Esophagus squamous epithelium (tissue), 5 donors: ENCODE results near the gene DNAH7. TPM values are rescaled to one million over a fixed set of nuclear protein-coding genes. Genes with fewer than 3 reads are reported as not detected.
"Not testable (repeated sequence)": the region's sequence is repeated elsewhere in the genome, so short reads cannot be mapped to it uniquely, and the experiment has no call there.

Experiments used
- DNase-seq: peaks from one replicate; lab custom pipeline; 2025; lab: John Stamatoyannopoulos, UW
- H3K27ac ChIP-seq, 4 donors: fragments of 200-600 bp; sonication (generic); one replicate each; pipeline ENCODE4 v1.5.1; 2016 to 2019; ENCODE audit warnings: mild to moderate bottlenecking in 1 of 4
- H3K27me3 ChIP-seq, 4 donors: fragments of 200-600 bp; sonication (generic); 1 replicate in 3 of 4; 2 replicates in 1 of 4; pipeline versions ENCODE4 v1.5.1 to v1.6.0; 2017 to 2021; ENCODE audit warnings: antibody characterized with exemption in 1 of 4
- H3K36me3 ChIP-seq, 3 donors: fragments of 200-600 bp; sonication (generic); one replicate each; pipeline ENCODE4 v1.5.1; 2016 to 2019
- H3K4me1 ChIP-seq, 3 donors: fragments of 200-600 bp; sonication (generic); one replicate each; pipeline ENCODE4 v1.5.1; 2017 to 2019
- H3K4me3 ChIP-seq, 4 donors: fragments of 200-600 bp; sonication (generic); 1 replicate in 3 of 4; 2 replicates in 1 of 4; pipeline ENCODE4 v1.5.1; 2016 to 2019; ENCODE audit warnings: mild to moderate bottlenecking in 2 of 4, moderate library complexity in 1 of 4
- H3K9me3 ChIP-seq, 3 donors: fragments of 200-600 bp; sonication (generic); one replicate each; pipeline ENCODE4 v1.5.1; 2016 to 2019
- CTCF ChIP-seq, 6 experiments: fragments of 450-650 bp in 4 of 6; fragments of 200-600 bp in 2 of 6; sonication (generic) in 2 of 6; IDR thresholded peaks; one replicate each; pipeline ENCODE4 v1.5.1; 2016 to 2019; ENCODE audit warnings: antibody characterized with exemption in 6 of 6, mild to moderate bottlenecking in 4 of 6, moderate library complexity in 4 of 6
- POLR2A ChIP-seq, 4 donors: fragments of 450-650 bp; IDR thresholded peaks; one replicate each; pipeline ENCODE4 v1.6.1; 2017; ENCODE audit warnings: antibody characterized with exemption in 4 of 4, mild to moderate bottlenecking in 4 of 4, moderate library complexity in 3 of 4
- WGBS, 2 donors: methylation state at CpG; one replicate each; pipeline ENCODE4 v1.1.5; 2018; 5-methylcytosine and 5-hydroxymethylcytosine counted together
- intact Hi-C: fragments of 100-400 bp; cut with DNase I; formaldehyde crosslinking; loops from one replicate; pipeline ENCODE4 v1.15.0; 2022
- total RNA-seq, 4 donors: library from RNA; depleted of rRNA; stranded (reverse); fragments of >200 nt; gene quantifications; one replicate each; pipeline ENCODE4 v1.1.0, GENCODE V29; 2016
- donor health status: DM: yes; HTN: yes; CAD: no.

DNAH7 gene
- total RNA-seq, 4 donors from 2014 or later, result 0.15 to 0.76 (median 0.28) TPM

- H3K4me1 ChIP-seq, result no peaks in the 10 kb centered on the region
- no peaks in the 10 kb centered on the region for H3K9me3 ChIP-seq
- no peak for DNase-seq
- TF ChIP-seq POLR2A (IDR thresholded peaks at IDR 0.05) (no peak), CTCF (IDR thresholded peaks at IDR 0.05) (no peak)
- 91 to 94% methylated on average over 1 of the region's 1 CpG for WGBS, 2 donors
- no peak overlapping the region for H3K27ac ChIP-seq
- H3K4me3 ChIP-seq, result no peak overlapping the region
- no peaks in the 10 kb centered on the region for H3K27me3 ChIP-seq
- intact Hi-C loops, result no loop called here
- H3K36me3 ChIP-seq, result no peaks in the 10 kb centered on the region
Measured at GRCh38 chr2:195923889-195924288, 144.7 kb downstream of the DNAH7 start.

- DNase-seq, H3K36me3 ChIP-seq, H3K4me3 ChIP-seq, H3K4me1 ChIP-seq, H3K9me3 ChIP-seq, intact Hi-C loops, H3K27me3 ChIP-seq, H3K27ac ChIP-seq: not testable (repeated sequence)
- WGBS, 2 donors, result 89 to 93% methylated on average over 2 to 4 of the region's 4 CpGs
Measured at GRCh38 chr2:195917021-195917600, 151.5 kb downstream of the DNAH7 start.

- intact Hi-C loops, result no loop called here
- Histone ChIP-seq H3K4me3 (no peak overlapping the region), H3K36me3 (no peaks in the 10 kb centered on the region), H3K9me3 (no peaks in the 10 kb centered on the region), H3K27ac (no peak overlapping the region), H3K27me3 (no peaks in the 10 kb centered on the region), H3K4me1 (no peaks in the 10 kb centered on the region)
- TF ChIP-seq CTCF (IDR thresholded peaks at IDR 0.05) (no peak), POLR2A (IDR thresholded peaks at IDR 0.05) (no peak)
- no peak for DNase-seq
- 79 to 84% methylated on average over 4 of the region's 4 CpGs for WGBS, 2 donors
Measured at GRCh38 chr2:195912079-195912478, 156.6 kb downstream of the DNAH7 start.

- Histone ChIP-seq H3K27me3 (no peaks in the 10 kb centered on the region), H3K27ac (no peak overlapping the region), H3K9me3 (no peaks in the 10 kb centered on the region), H3K4me3 (no peak overlapping the region), H3K4me1 (no peaks in the 10 kb centered on the region), H3K36me3 (no peaks in the 10 kb centered on the region)
- no peak for TF ChIP-seq CTCF (IDR thresholded peaks at IDR 0.05)
- TF ChIP-seq POLR2A (IDR thresholded peaks at IDR 0.05), result no peak
- DNase-seq, result no peak
- 64 to 66% methylated on average over 4 of the region's 4 CpGs for WGBS, 2 donors
- intact Hi-C loops, result no loop called here
Measured at GRCh38 chr2:195910570-195910969, 158.1 kb downstream of the DNAH7 start.

GRCh38 chr2:195909926-195910325 is 158.7 kb downstream of the DNAH7 start:
- Histone ChIP-seq H3K4me1 (no peaks in the 10 kb centered on the region), H3K9me3 (no peaks in the 10 kb centered on the region), H3K27ac (no peak overlapping the region), H3K36me3 (no peaks in the 10 kb centered on the region), H3K4me3 (no peak overlapping the region), H3K27me3 (no peaks in the 10 kb centered on the region)
- no peak for DNase-seq
- no peak for TF ChIP-seq CTCF (IDR thresholded peaks at IDR 0.05)
- no peak for TF ChIP-seq POLR2A (IDR thresholded peaks at IDR 0.05)
- intact Hi-C loops, result no loop called here

GRCh38 chr2:195907474-195907873 is 161.2 kb downstream of the DNAH7 start:
- H3K4me3 ChIP-seq, result no peak overlapping the region
- intact Hi-C loops, result no loop called here
- no peaks in the 10 kb centered on the region for H3K36me3 ChIP-seq
- WGBS, 2 donors, result 68 to 76% methylated on average over 5 of the region's 5 CpGs
- H3K27ac ChIP-seq, result no peak overlapping the region
- no peaks in the 10 kb centered on the region for H3K4me1 ChIP-seq
- H3K27me3 ChIP-seq, result no peaks in the 10 kb centered on the region
- TF ChIP-seq CTCF (IDR thresholded peaks at IDR 0.05) (no peak), POLR2A (IDR thresholded peaks at IDR 0.05) (no peak)
- H3K9me3 ChIP-seq, result no peaks in the 10 kb centered on the region
- DNase-seq, result no peak
